Urothelium cell line (cell line): ENCODE measurements around the gene RIIAD1.
"Not testable (repeated sequence)": the region's sequence is repeated elsewhere in the genome, so short reads cannot be mapped to it uniquely, and the experiment has no call there.

Experiments used
- DNase-seq: peaks from one replicate; pipeline ENCODE4 v3.0.0; 2011; ENCODE audit warnings: low spot score, mixed read lengths
- FAIRE-seq: peaks from 2 replicates; lab custom pipeline; 2011; peaks lifted over from hg19 to GRCh38; lab: Jason Lieb, UNC

RIIAD1 gene

DNA sequence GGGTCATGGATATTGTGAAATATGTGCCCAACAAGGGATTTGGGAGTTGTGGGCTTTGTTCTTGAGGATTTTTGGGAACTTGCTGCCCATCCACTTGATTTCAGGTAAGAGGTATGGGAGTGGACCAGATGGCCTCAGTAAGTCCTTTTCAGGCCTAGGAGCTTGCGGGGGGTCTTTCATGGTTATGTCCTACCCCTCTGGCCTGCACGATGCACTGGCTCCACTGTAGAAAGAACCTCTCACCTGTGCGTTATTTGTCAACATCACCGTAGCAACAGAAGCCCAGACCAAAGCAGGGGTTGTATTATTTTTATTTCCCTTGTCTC is 8.6 kb downstream of the RIIAD1 start:
- FAIRE-seq, result no peak
- no peak for DNase-seq

DNA sequence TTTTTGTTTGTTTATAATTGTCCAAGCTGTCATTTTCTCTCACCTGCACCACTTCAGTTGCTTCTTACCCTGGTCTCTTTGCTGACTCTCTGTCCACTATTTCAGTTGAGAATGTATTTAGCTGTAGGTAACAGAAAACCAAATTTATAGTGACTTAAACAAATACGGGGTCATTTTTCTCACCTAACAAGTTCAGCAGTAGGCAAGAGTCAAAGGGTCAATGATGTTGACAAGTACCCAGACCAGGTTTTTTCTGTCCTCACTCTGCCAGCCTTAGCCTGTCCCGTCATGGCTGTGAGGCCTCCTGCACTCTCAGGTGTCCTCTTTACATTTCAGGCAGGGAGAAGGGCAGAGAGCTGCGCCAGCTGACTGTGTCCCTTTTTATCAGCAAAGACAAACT is 11.8 kb downstream of the RIIAD1 start:
- FAIRE-seq (no peak), DNase-seq (no peak)

DNA sequence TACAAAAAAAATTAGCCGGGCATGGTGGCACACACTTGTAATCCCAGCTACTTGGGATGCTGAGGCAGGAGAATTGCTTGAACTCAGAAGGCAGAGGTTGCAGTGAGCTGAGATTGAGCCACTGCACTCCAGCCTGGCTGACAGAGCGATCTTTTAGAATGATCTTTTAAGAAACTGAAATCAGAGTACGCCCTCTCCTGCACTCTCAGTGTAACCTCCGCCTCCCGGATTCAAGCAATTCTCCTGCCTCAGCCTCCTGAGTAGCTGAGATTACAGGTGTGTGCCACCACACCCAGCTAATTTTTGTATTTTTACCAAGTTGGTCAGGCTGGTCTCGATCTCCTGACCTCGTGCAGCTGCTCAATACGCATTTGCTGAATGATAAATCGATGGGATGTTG is 12.7 kb downstream of the RIIAD1 start:
- FAIRE-seq, DNase-seq: not testable (repeated sequence)

DNA sequence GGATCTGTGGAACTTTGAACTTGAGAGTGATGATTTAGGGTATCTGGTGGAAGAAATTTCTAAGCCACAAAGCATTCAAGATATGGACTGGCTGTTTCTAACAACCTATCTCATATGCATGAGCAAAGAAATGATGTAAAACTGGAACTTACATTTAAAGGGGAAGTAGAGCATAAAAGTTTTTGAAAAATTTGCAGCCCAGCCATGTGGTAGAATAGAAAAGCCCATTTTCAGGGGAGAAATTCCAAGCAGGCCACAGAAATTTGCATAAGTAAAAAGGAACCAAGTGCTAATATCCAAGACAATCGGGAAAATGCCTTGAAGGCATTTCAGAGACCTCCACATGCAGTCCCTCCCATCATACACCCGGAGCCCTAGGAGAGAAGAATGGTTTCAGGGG is 15.7 kb downstream of the RIIAD1 start:
- FAIRE-seq (no peak), DNase-seq (no peak)

DNA sequence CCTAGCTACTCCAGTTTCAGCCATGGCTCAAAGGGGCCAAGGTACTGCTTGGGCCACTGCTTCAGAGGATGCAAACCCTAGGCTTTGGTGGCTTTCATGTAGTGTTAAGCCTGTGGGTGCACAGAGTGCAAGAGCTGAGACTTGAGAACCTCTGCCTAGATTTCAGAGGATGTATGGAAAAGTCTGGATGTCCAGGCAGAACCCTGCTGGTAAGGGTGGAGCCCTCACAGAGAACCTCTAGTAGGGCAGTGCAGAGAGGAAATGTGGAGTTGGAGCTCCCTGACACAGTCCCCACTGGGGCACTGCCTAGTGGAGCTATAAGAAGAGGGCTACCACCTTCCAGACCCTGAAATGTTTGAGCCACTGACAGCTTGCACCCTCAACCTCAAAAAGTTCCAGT is 16.2 kb downstream of the RIIAD1 start:
- FAIRE-seq, result no peak
- no peak for DNase-seq

GRCh38 chr1:151739590-151740355 is 18.5 kb downstream of the RIIAD1 start:
- no peak for FAIRE-seq
- DNase-seq, result no peak

DNA sequence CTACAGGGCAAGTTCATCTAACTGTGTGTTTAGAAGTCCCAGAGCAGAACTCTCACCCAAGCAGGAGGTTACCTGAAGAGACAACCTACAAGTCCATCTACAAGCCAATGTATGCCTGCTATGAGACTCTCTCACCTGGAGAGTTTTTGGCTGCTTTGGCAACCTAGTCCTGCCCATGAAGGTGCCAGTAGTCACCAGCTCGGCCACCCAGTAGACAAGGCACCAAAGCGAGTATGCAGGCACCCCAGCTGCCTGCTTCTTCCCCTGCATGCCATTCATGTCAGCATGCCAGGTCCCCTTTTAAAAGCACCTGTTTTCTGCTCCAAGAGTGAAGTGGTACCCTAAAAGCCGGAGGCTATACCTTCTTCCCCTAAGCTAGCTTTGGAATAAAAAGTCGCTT is 20.2 kb downstream of the RIIAD1 start:
- FAIRE-seq (no peak), DNase-seq (no peak)

GRCh38 chr1:151756291-151756690 is 35.0 kb downstream of the RIIAD1 start:
- DNase-seq (no peak), FAIRE-seq (peak; percentile 46)

- no peak for FAIRE-seq
- DNase-seq, result no peak
Measured at GRCh38 chr1:151759241-151759640, 37.9 kb downstream of the RIIAD1 start.

GRCh38 chr1:151760597-151761385 is 39.5 kb downstream of the RIIAD1 start:
- FAIRE-seq (no peak), DNase-seq (no peak)

GRCh38 chr1:151762941-151763921 is 41.9 kb downstream of the RIIAD1 start, which contains the start of gene MRPL9:
Gene MRPL9, minus strand, starts transcription at chr1:151763496. Its CDS starts 17 bp downstream, at chr1:151763479.
- peak; percentile 91 for FAIRE-seq

GRCh38 chr1:151763990-151764389 is 42.7 kb downstream of the RIIAD1 start:
- no peak for FAIRE-seq

More at GRCh38 chr1:151762941-151763921, 41.9 kb downstream of the RIIAD1 start, which contains the start of gene MRPL9:
- DNase-seq, result peak; percentile 94

GRCh38 chr1:151768351-151769066 is 47.2 kb downstream of the RIIAD1 start:
- not testable (repeated sequence) for FAIRE-seq, DNase-seq

More at GRCh38 chr1:151763990-151764389, 42.7 kb downstream of the RIIAD1 start:
- peak; percentile 14 for DNase-seq

GRCh38 chr1:151769270-151769669 is 47.9 kb downstream of the RIIAD1 start:
- not testable (repeated sequence) for FAIRE-seq, DNase-seq

GRCh38 chr1:151773702-151774101 is 52.4 kb downstream of the RIIAD1 start:
- DNase-seq, result peak; percentile 23
- no peak for FAIRE-seq

DNA sequence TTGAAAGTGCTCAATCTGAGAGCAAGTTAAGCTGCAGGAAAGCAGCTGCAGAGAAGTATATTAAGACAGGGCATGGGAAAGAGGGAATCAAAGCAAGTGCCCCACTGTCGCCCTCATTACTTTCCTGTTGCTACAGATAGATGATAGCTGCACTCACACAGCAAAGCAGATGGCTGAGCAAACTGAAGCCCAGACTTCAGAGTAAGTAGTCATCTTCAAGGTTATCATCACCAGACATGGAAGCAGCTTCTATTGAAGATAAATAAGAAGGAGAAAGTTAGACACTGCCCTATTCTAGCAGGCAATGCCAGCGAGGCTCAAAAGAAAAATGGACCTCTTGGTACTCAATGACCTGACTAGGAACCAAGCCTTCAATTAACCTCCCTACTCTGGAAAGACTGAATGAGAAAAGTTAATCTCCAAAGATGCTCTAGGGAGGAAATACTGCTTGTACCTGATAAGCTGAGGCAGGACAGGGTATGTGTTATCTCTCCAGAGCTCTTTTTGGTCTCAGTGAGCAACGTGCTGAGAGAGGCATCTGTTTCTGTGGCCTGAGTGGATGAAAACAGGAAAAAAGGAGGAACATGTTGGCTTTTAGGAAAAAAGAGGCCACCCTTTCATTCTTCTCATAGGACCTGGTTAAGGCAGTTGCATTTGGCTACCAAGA is 53.1 kb downstream of the RIIAD1 start:
- FAIRE-seq (no peak), DNase-seq (no peak)

DNA sequence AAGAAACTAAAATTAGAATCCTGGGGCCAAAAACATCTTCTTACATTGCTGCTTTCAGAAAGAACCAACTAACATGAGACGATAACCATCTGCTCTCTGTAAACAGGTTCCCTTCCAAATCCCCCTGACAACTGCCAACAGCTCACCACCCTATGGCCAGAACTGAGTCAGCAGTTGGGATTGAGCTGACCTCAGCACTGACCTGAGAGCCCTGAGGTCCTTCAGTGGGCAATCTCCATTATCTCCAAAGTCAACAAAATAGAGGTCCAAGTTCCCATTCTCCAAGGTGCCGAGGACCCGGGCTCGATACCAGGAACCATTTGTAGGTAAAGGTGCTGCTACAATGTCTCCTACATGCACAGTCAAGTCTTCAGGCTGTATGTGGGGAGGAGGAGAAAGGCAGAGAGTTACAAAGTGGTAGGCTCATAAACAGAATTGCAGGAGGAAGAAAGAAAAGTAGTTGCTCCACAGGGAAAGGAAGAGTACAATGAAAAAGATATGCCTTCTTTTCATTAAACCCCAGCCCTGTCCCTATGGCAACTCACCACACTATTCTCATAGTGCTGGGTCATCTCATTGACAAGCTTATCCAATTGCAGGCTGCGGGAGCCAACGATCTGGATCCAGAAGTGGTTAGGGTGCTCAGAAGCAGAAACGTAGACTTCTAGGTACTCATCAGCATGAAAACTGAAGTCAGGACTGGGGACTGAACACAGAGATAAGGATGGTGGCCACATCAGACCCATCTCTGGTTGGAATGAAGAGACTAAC is 54.8 kb downstream of the RIIAD1 start:
- FAIRE-seq, result no peak
- no peak for DNase-seq

DNA sequence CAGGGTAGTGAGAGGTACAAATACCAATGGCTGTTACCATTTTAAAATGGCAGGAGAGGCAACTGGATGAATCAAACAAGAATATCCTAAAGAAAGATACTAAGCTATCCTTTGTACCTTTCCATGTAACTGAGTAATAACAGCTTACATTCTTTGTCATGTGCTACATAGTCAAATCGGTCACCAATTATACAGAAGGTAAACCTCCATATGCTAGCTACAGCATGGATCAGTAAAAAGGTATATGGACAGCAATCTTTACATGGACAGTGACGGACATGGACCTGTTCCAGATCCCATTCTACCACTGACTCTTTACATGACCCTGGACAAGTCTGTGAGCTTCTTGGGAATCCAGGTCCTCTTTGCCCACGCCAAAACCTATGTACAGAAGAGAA is 55.3 kb downstream of the RIIAD1 start:
- no peak for DNase-seq
- FAIRE-seq, result no peak

DNA sequence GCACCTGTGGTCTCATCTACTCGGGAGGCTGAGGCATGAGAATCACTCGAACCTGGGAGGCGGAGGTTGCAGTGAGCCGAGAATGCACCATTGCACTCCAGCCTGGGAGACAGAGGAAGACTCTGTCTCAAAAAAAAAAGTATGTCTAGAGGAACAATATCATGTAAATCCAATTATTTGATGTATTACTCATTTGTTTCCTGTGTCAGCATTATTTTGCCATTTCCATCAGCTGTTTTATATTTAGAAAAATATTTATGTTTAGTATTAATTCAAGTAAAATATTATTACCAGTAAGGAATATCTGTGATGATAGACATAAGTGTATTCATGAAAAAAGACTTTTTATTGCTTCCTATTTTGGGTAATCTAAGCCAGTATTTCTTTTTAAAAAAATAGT is 56.0 kb downstream of the RIIAD1 start:
- no peak for FAIRE-seq
- DNase-seq, result no peak
